Loucy (cell line): ENCODE measurements around the gene SLIT1.

Experiments used
- H2AFZ ChIP-seq: fragments of 200-600 bp; sonication (generic); 2 replicates; pipeline ENCODE4 v1.6.0; 2016; ENCODE audit warnings: antibody characterized with exemption, mild to moderate bottlenecking, low read length, moderate library complexity
- H3F3A ChIP-seq: fragments of 200-600 bp; 2 replicates; pipeline ENCODE4 v1.6.0; 2016; ENCODE audit warnings: antibody characterized with exemption, low read depth, mild to moderate bottlenecking
- H3K27me3 ChIP-seq: fragments of 200-600 bp; sonication (generic); 2 replicates; pipeline ENCODE4 v1.6.1; 2014; ENCODE audit warnings: low read length, mild to moderate bottlenecking; ENCODE audit not compliant: insufficient read depth, poor library complexity, severe bottlenecking
- H3K36me3 ChIP-seq: fragments of 200-600 bp; sonication (generic); 2 replicates; pipeline ENCODE4 v1.6.1; 2016; ENCODE audit warnings: low read length; ENCODE audit not compliant: insufficient read depth
- H3K4me1 ChIP-seq: fragments of 200-600 bp; sonication (generic); 2 replicates; pipeline ENCODE4 v1.5.1; 2014; ENCODE audit warnings: low read length, mild to moderate bottlenecking; ENCODE audit not compliant: insufficient read depth, poor library complexity, severe bottlenecking
- H3K4me2 ChIP-seq: fragments of 200-600 bp; sonication (generic); 2 replicates; pipeline ENCODE4 v1.6.0; 2014; ENCODE audit warnings: antibody characterized with exemption, low read length, low read depth, mild to moderate bottlenecking; ENCODE audit not compliant: poor library complexity, severe bottlenecking
- H3K4me3 ChIP-seq: fragments of 200-600 bp; sonication (generic); 2 replicates; pipeline ENCODE4 v1.5.1; 2014; ENCODE audit warnings: low read length, mild to moderate bottlenecking, mixed read lengths; ENCODE audit not compliant: poor library complexity, severe bottlenecking
- H3K79me2 ChIP-seq: fragments of 200-600 bp; sonication (generic); 2 replicates; pipeline ENCODE4 v1.6.1; 2014; ENCODE audit warnings: low read length; ENCODE audit not compliant: insufficient read depth
- H3K9ac ChIP-seq: fragments of 200-600 bp; sonication (generic); 2 replicates; pipeline ENCODE4 v1.6.0; 2014; ENCODE audit warnings: mild to moderate bottlenecking, low read depth, low read length, moderate library complexity; ENCODE audit not compliant: poor library complexity, severe bottlenecking
- H3K9me2 ChIP-seq: fragments of 200-600 bp; sonication (generic); replicated peaks from 2 replicates; pipeline ENCODE4 v1.6.1; 2016; ENCODE audit warnings: low read depth, low read length, mixed read lengths
- H3K9me3 ChIP-seq: fragments of 200-600 bp; sonication (generic); 2 replicates; pipeline ENCODE4 v1.6.1; 2014; ENCODE audit warnings: mild to moderate bottlenecking, antibody characterized with exemption, low read length, low read depth; ENCODE audit not compliant: insufficient read depth
- H4K20me1 ChIP-seq: fragments of 200-600 bp; sonication (generic); 2 replicates; pipeline ENCODE4 v1.6.0; 2014; ENCODE audit warnings: antibody characterized with exemption, low read length, mild to moderate bottlenecking; ENCODE audit not compliant: insufficient read depth, poor library complexity, severe bottlenecking
- EZH2phosphoT487 ChIP-seq: fragments of 200-600 bp; IDR thresholded peaks from 2 replicates; pipeline ENCODE4 v1.6.1; 2018; ENCODE audit warnings: antibody characterized with exemption, mild to moderate bottlenecking, moderate library complexity, borderline replicate concordance
- TF ChIP-seq, protein P1 (sequence below): fragments of 200-600 bp; sonication (generic); conservative IDR thresholded peaks from 2 replicates; pipeline ENCODE4 v1.5.1; 2014; ENCODE audit warnings: mild to moderate bottlenecking, antibody characterized with exemption, low read length

Gene SLIT1

DNA sequence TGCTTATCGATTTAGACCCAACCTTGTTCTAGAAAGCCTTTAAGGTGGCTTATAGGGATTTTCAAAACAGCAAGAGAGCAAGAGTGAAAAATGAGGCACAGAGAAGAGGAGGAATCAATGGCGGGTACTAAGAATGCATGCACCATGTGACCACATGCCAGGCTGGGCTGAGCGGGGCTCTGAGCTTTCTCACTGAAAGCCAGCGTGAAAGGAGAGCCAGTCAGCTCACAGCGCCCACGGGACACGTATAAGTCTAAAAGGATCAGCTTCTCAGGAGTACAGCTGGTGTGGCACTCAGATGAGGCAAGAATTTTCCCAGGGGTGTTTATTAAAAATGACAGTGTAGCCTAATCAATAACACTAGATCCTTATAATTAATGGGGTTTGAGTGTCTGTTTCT, 114.3 kb downstream of the SLIT1 start:
- Histone ChIP-seq H3K4me3 (no peak overlapping the region), H2AFZ (no peak overlapping the region), H3K4me1 (peaks cover 3% of the 10 kb centered on the region), H3K27me3 (no peaks in the 10 kb centered on the region), H3K36me3 (no peaks in the 10 kb centered on the region), H3F3A (no peaks in the 10 kb centered on the region), H3K4me2 (no peak overlapping the region), H3K9ac (no peak overlapping the region), H3K79me2 (no peaks in the 10 kb centered on the region), H4K20me1 (no peaks in the 10 kb centered on the region), H3K9me3 (no peaks in the 10 kb centered on the region; the same call in 1 of the 2 replicates), H3K9me2 (no peaks in the 10 kb centered on the region)
- TF ChIP-seq, protein P1, sequence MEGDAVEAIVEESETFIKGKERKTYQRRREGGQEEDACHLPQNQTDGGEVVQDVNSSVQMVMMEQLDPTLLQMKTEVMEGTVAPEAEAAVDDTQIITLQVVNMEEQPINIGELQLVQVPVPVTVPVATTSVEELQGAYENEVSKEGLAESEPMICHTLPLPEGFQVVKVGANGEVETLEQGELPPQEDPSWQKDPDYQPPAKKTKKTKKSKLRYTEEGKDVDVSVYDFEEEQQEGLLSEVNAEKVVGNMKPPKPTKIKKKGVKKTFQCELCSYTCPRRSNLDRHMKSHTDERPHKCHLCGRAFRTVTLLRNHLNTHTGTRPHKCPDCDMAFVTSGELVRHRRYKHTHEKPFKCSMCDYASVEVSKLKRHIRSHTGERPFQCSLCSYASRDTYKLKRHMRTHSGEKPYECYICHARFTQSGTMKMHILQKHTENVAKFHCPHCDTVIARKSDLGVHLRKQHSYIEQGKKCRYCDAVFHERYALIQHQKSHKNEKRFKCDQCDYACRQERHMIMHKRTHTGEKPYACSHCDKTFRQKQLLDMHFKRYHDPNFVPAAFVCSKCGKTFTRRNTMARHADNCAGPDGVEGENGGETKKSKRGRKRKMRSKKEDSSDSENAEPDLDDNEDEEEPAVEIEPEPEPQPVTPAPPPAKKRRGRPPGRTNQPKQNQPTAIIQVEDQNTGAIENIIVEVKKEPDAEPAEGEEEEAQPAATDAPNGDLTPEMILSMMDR, result no peak
- TF ChIP-seq EZH2phosphoT487, result no peak

DNA sequence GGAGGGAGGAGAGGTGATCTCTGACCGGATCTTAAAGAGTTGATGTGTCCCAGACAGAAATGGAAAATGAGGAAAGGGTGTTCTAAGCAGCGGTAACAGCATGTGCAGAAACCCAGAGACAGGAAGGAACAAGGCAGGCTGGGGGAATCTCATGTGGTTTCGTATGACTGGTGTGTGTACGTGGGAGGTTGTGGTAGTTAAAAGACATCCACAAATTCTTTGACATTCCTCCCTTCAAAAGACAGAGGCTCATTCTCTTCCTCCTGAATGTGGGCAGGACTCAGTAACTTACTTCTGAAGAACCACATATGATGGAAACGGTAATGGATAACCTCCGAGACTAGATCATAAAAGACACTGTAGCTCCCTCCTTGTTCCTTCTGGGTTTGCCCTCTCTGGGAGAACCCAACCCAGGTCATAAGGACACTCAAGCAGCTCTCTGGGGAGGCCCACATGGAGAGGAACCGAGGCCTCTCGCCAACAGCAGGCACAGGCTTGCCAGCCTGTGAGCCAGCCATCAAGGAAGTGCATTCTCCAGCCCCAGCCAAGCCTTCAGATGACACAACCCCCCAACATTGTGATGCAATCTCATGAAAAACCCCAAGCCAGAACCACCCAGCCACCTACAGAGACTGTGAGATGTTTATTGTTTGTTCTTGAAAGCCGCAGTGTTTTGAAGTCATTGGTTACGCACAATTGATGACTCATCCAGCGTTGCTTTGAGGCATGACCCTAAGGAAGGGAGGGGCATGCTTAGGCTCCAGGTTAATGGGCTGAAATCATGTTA, 116.0 kb downstream of the SLIT1 start:
- no peaks in the 10 kb centered on the region for H4K20me1 ChIP-seq
- H3K9me3 ChIP-seq, result no peaks in the 10 kb centered on the region; the same call in 1 of the 2 replicates
- H3K27me3 ChIP-seq, result no peaks in the 10 kb centered on the region

DNA sequence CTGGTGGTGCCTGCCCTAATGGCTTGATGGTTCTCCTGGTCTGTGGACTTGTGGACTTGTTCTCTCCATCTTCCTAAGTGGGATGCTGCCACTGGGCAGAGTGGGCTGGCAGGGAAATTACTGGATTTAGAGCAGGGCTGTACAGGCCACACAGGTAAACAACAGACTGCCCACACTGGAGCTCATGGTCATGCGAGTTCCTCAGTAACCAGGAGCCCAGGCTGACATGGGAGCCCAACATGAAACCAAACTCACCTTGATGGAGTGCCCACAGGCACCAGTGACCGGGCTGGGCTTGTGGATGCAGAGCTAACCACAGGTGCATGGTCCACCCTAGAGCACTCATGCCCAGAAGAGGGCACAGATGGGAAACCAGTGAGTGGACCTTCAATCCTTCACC, 116.7 kb downstream of the SLIT1 start:
- no peaks in the 10 kb centered on the region for H3K27me3 ChIP-seq
- TF ChIP-seq, protein P1, result no peak
- no peak for TF ChIP-seq EZH2phosphoT487
- no peaks in the 10 kb centered on the region for H3K36me3 ChIP-seq
- no peaks in the 10 kb centered on the region for H4K20me1 ChIP-seq
- H3K4me1 ChIP-seq, result peaks cover 3% of the 10 kb centered on the region
- no peak overlapping the region for H3K4me3 ChIP-seq
- H3K9me3 ChIP-seq, result no peaks in the 10 kb centered on the region; the same call in 1 of the 2 replicates
- no peaks in the 10 kb centered on the region for H3K79me2 ChIP-seq
- H3K9ac ChIP-seq, result no peak overlapping the region
- H3F3A ChIP-seq, result no peaks in the 10 kb centered on the region
- H3K9me2 ChIP-seq, result no peaks in the 10 kb centered on the region
- H2AFZ ChIP-seq, result no peak overlapping the region
- H3K4me2 ChIP-seq, result no peak overlapping the region

More for the DNA sequence above, 116.0 kb downstream of the SLIT1 start:
- Histone ChIP-seq H3K4me2 (no peak overlapping the region), H3K36me3 (no peaks in the 10 kb centered on the region), H2AFZ (no peak overlapping the region), H3K9me2 (no peaks in the 10 kb centered on the region), H3K9ac (no peak overlapping the region), H3K79me2 (no peaks in the 10 kb centered on the region), H3K4me3 (no peak overlapping the region), H3K4me1 (peaks cover 3% of the 10 kb centered on the region), H3F3A (no peaks in the 10 kb centered on the region)
- TF ChIP-seq, protein P1, result no peak
- no peak for TF ChIP-seq EZH2phosphoT487
